Suppressor macrophage treated with lipopolysaccharide for 1 hour (primary cell): ENCODE measurements around the gene ZNF622.

Source experiments
- DNase-seq, 3 donors: peaks; one replicate each; pipeline ENCODE4 v3.0.0-alpha.2; 2020 to 2022

Gene ZNF622, protein sequence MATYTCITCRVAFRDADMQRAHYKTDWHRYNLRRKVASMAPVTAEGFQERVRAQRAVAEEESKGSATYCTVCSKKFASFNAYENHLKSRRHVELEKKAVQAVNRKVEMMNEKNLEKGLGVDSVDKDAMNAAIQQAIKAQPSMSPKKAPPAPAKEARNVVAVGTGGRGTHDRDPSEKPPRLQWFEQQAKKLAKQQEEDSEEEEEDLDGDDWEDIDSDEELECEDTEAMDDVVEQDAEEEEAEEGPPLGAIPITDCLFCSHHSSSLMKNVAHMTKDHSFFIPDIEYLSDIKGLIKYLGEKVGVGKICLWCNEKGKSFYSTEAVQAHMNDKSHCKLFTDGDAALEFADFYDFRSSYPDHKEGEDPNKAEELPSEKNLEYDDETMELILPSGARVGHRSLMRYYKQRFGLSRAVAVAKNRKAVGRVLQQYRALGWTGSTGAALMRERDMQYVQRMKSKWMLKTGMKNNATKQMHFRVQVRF

GRCh38 chr5:16465544-16466432 lies at the start of gene ZNF622:
TSS of gene ZNF622 (minus strand) at chr5:16465800. CDS start at chr5:16465665, 135 bp downstream.
- DNase-seq, result peak; percentile 94 to 96 (median 96)

DNA sequence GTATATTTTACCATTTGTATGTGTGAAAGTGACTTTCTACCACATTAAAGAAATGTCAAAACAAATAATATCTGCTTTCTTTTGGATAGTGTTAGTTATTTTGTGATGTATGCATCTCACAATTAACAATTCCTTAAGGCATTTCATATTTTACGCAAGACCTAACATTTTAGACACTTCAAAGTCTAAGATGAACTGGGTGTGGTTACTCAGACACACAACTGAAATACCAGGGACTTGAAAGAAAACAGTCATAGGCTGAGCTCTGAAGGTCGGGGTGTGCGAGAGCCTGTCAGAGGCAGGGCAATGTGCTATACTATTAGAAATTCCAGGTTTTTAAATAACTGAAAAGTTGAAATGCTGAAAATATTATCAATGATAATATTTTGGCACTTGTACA lies 44.5 kb upstream of the ZNF622 start:
- DNase-seq, result no peak

GRCh38 chr5:16508730-16509531 lies 43.3 kb upstream of the ZNF622 start:
- peak; percentile 27 to 47 (median 44) for DNase-seq

GRCh38 chr5:16507716-16508115 lies 42.1 kb upstream of the ZNF622 start:
- DNase-seq, result no peak

DNA sequence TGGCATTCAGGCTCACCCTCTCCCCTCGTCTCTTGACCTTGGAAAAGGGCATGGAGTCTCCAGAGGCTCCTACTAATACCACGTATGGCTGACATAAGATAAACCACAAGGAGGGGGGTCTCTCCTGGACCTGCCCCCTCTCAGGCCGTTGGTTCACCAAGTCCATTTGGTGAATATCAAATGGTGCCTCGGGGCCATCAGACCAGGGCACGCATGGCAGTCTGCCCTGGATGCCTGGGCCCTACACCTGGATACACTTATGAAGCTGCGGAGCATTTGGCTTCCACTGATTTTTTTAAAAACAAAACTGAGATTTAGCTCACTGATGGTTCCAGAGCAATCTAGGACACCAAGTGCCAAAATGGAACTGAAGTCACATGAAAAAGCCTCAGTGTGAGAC lies 40.3 kb upstream of the ZNF622 start:
- no peak for DNase-seq

GRCh38 chr5:16505140-16505891 lies 39.7 kb upstream of the ZNF622 start:
- no peak for DNase-seq

GRCh38 chr5:16504571-16504970 lies 39.0 kb upstream of the ZNF622 start:
- no peak for DNase-seq

- no peak for DNase-seq
Measured at GRCh38 chr5:16502866-16503265, 37.3 kb upstream of the ZNF622 start.

DNA sequence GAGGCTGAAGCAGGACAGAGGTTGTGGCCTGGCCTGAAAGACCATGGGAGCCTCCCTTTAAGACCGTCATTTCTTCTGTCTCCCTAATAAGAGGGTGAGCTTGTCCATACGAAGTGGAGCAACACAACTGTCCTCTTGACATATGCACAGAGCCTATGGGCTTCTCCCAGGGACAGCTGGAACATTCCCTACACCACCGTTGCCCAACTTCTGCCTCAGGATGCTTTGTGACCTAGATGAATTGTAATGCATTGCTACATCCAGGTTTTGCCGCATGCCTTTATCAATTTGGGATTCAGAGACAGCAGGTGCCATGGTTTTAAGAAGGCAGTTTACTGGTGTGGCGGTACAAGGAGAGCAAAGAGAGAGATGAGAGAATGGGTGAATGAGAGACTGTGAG lies 34.4 kb upstream of the ZNF622 start:
- no peak for DNase-seq

- DNase-seq, result no peak
Measured at GRCh38 chr5:16497546-16497945, 31.9 kb upstream of the ZNF622 start.

DNA sequence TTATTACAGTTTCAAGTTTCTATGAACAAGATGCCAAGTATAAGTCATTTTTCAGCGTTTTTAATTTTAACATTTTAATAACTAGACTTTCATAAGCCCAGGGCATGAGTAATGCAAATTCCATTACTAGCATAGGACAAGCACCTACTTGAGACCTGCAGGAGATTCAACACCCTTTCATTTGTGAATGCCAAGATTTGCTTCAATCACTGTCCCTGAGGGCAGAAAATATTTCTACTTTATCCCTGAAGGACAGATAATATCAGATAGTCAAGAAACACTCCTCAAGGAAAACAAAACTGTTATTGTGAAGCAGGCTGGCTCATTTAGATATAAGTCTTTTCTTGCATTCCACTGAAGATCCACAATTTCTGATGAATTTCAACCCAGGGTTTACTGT lies 27.7 kb upstream of the ZNF622 start:
- no peak for DNase-seq

DNA sequence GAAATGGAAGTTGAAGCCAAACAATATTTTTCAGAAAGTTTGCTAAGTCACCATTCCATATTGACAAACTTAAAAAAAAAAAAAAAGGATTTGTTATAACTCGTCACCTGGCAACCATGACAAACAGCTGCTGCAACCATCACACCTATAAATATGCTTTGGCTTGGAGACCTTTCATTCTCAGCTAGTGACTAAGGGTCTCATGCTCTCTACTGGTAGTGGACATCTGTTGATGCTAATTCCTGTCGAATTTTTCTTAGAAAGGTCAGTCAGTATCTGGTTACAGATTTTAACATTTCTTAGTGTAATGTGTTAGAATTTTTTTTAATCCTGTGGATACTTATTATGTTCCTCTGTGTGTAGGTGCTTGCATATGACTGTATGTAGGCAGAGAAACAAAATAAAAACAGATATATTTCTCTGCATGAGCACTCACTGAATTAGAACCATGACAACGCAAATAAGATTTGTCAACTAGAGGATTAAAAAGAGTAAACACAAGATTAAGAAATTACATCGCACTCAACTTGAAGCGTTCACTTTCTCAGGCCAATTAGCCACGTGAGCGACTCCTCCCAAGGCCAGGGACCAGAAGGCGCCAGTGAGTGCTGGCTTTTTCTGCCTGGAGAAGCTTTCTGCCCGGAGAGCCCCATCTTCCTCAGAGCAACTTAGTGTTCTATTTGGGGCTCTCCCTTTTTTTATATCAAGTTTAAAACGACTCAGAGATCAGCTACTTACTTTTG lies 27.0 kb upstream of the ZNF622 start:
- no peak for DNase-seq

DNA sequence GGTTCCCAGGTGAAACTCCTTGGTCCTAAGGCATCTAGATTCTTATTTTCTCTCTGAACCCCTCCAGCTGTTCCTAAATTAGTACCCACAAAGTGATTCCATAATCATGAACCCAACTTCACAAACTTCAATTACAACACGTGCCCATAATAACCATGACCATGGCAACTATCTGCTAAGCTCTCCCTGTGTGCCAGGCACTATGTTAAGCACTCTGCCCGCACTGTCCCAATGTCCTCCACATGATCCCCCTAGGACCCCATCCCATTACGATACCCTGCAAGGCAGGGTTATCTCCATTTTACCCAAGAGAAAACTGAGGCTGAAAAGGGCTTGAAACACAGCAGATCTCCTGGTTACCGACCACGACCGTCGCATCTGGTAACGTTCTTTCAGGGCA lies 25.3 kb upstream of the ZNF622 start:
- no peak for DNase-seq

- peak; percentile 25 to 58 (median 53) for DNase-seq
Measured at GRCh38 chr5:16489322-16489791, 23.8 kb upstream of the ZNF622 start.

DNA sequence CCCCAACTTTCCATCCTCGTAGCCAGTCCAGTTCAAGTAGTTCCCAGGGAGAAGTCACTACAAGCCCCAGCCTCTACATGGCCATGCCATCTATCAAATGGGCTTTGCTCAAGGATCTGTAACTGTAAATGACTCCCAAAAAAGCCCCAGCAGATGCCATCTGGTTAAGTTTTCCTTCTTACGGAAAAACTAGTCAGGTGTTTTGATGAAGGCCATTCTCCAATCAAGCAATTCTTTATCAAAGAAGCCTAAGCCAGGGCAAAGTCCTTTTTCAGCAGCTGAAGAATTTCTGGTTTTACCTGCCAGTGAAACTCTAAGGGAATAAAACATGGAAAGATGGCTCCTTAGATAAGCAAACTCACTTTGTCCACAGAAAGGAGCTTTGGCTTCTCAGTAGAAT lies 21.9 kb upstream of the ZNF622 start:
- peak in 1 of 3 donors; percentile 8 for DNase-seq

DNA sequence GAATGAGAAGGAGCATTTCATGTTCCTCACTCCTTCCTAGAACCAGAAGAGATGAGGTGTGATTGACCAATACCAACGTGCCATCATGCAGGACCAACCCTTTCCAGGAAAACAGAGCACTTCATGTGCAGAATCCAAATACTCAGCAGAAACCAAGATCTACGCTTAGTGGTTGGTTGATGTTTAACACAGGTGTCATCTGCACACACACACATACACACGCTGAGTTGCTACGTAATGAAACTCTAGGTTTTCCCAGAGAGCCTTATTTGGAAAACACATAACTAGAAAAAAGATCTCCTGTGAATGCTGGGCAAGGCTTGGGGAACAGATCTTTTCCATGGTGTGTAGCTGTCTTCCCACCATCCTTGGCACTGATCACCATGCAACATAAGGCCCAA lies 21.1 kb upstream of the ZNF622 start:
- DNase-seq, result peak in 1 of 3 donors; percentile 11

DNA sequence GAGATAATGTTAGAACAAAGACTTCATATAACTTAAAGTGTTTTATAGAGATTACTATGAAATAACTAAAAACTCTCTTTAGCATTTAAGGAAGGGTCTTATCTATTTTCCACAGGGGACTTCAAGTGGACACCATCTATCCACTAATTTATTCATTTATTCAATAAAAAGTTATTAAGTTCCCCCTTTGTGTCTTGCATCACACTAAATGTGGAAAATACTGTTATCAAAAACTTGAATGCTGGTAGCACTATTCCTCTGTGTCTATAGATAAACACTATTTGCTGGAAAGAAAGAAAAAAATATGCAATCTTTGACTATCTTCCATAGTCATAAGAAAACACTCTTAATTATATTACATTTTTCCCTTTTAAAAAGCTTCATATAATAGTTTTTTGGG lies 20.1 kb upstream of the ZNF622 start:
- DNase-seq, result no peak

DNA sequence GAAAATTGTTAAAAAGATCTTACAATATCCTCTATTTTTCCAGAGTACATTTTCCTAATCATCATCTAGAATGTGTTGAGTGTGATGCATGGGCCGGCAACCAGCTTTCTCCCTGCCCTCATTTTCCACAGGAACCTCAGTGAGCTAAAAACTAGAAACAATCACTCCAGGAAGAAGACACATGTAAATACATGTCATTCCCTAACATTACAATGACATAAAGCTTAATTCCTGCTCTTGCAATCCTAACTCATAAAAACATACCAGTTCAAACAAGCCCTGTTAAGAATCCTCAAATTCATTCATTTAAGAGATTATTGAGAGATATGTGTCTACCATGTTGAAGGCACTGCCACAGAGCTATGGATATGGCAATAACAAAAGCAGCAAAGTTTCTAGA lies 18.5 kb upstream of the ZNF622 start:
- DNase-seq, result no peak

DNA sequence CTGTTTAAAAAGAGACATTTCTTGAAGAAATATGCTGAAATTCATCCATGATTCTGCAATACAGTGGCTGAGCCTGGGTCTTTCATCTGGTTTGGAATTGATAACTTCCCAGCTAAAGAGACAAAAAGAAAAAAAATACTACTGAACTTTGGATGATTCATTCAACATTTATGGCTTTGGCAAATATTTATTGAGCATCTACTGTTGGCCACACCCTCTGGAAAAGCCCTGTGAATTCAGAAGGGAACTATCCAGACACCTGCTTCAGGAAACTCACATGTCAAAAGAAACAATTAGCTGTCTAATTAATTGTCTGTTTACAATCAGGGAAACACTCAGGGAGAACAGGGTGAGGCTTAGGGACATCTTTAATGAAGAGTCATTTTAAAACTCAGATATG lies 17.8 kb upstream of the ZNF622 start:
- no peak for DNase-seq

DNA sequence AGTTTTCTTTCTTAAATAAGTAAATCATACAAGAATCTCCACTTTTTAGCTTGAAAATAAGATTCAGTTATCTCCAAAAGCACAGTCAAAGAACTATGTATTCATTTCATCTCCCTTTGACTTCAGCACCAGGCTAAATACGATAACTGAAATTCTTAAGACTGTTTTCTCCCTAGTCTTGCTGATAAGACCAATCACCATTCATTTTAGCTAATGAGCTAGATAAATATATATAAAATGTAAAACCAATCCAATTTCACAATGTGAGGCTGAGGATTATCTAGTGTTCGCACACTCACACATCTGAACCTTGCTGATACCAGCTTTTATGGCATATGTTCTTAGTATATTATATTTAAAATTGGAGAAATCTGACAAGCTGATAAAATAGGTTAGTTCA lies 17.3 kb upstream of the ZNF622 start:
- DNase-seq, result no peak

DNA sequence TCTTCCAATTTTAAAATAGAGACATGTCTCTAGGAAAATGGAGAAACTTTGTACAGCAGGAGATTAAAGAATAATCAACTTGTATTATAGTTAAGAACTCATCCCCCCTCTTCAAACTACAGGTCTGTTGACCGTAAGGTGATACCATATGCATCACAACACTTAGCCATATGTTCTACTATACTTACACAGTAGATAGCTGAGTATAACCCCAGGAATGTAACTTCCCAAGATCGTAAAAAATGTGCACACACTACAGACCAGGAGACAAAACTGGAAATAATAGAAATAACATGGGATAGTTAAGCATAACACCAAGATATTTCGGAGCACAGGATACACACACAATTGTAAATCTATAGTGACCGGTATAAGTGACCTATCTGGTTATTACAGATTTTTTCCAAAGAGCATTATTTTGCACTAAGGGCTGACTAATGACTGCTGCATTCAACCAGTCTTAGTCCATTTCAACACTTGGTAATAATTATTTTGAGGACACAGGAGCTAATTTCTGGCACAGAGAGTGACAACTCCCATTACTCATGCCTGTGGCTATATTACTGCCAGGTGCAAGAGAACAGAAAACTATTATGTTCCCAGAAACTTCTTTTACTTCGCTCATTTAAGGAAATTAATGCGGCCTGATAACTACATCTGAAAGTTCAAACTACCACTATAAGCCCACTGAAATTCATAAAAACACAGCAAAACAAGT lies 15.4 kb upstream of the ZNF622 start:
- no peak for DNase-seq
